ENCODE results near the gene PLEKHA6.

DNA sequence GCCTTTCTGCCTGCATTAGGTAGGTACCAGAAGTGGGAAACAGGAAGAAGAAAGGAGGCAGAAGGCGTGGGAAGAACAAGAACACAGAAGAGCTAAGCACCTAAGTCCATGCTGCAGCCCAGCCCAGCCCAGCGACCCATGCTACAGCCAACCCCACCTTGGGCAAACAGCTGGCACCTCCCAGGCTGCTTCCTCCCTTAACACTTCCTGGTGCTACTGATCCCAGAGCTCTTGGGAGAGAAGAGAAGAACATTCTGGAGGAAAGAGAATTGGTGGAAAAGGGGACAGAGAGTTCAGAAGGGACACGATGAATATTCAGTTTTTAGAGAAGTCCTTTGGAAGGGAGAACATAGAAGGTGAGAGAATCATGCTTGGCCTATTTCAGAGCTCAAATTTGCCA lies 28.5 kb downstream of the PLEKHA6 start:
- TF ChIP-seq, protein P1, sequence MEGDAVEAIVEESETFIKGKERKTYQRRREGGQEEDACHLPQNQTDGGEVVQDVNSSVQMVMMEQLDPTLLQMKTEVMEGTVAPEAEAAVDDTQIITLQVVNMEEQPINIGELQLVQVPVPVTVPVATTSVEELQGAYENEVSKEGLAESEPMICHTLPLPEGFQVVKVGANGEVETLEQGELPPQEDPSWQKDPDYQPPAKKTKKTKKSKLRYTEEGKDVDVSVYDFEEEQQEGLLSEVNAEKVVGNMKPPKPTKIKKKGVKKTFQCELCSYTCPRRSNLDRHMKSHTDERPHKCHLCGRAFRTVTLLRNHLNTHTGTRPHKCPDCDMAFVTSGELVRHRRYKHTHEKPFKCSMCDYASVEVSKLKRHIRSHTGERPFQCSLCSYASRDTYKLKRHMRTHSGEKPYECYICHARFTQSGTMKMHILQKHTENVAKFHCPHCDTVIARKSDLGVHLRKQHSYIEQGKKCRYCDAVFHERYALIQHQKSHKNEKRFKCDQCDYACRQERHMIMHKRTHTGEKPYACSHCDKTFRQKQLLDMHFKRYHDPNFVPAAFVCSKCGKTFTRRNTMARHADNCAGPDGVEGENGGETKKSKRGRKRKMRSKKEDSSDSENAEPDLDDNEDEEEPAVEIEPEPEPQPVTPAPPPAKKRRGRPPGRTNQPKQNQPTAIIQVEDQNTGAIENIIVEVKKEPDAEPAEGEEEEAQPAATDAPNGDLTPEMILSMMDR (IDR thresholded peaks at IDR 0.05), result no peak
- TF ChIP-seq POLR2A (IDR thresholded peaks at IDR 0.05), result no peak
